Right lobe of liver (tissue), 6 donors: ENCODE data around the gene DRGX. TPM values are rescaled to one million over a fixed set of nuclear protein-coding genes. Genes with fewer than 3 reads are reported as not detected.

Experiments
- ATAC-seq, 4 donors: fragments of 200-7000 bp; cut with Tn5 transposase; one replicate each; pipeline ENCODE4 v1.9.1; 2020; ENCODE audit warnings: mild to moderate bottlenecking in 4 of 4, moderate library complexity in 4 of 4
- DNase-seq, 3 donors: peaks; one replicate each; pipeline ENCODE4 v3.0.0-alpha.2; 2020
- H3K27ac ChIP-seq, 3 donors: fragments of 200-600 bp; one replicate each; pipeline ENCODE4 v1.8.0; 2022
- H3K27me3 ChIP-seq, 2 donors: fragments of 200-600 bp; one replicate each; pipeline ENCODE4 v1.8.0; 2022
- H3K36me3 ChIP-seq, 4 donors: fragments of 200-600 bp; sonication (generic) in 1 of 4; one replicate each; pipeline versions ENCODE4 v1.5.1 to v1.8.0; 2017 to 2022; ENCODE audit warnings: control low read depth in 1 of 4
- H3K4me1 ChIP-seq, 4 donors: fragments of 200-600 bp; sonication (generic) in 1 of 4; one replicate each; pipeline versions ENCODE4 v1.5.1 to v1.8.0; 2017 to 2022; ENCODE audit warnings: control low read depth in 1 of 4
- H3K4me3 ChIP-seq, 3 donors: fragments of 200-600 bp; one replicate each; pipeline ENCODE4 v1.8.0; 2022
- H3K9me3 ChIP-seq, 4 donors: fragments of 200-600 bp; sonication (generic) in 1 of 4; one replicate each; pipeline versions ENCODE4 v1.5.1 to v1.8.0; 2017 to 2022; ENCODE audit warnings: control low read depth in 1 of 4
- POLR2A ChIP-seq: fragments of 450-650 bp; IDR thresholded peaks from one replicate; pipeline ENCODE4 v1.6.1; 2017; ENCODE audit warnings: antibody characterized with exemption, mild to moderate bottlenecking
- WGBS: methylation state at CpG from one replicate; pipeline ENCODE4 v1.1.6; 2018; ENCODE audit warnings: low coverage, low lambda C conversion rate; ENCODE audit not compliant: insufficient coverage; ENCODE audit errors: missing lambda C conversion rate; 5-methylcytosine and 5-hydroxymethylcytosine counted together
- intact Hi-C, 2 donors: fragments of 100-400 bp; cut with DNase I; formaldehyde crosslinking; loops; one replicate each; pipeline versions ENCODE4 v1.11.2 to v1.14.1; 2022
- total RNA-seq, 6 experiments: library from RNA; depleted of rRNA in 2 of 6; stranded (reverse); fragments of >200 nt in 2 of 6; fragmentation: NEBNext Ultra II Directional in 3 of 6; extraction: Animal tissue kit (Norgen Biotek cat#: 25700) in 3 of 6; gene quantifications; one replicate each; pipeline versions ENCODE4 v1.1.0 to v1.2.4, GENCODE V29; 2016 to 2023
- TF ChIP-seq, protein P1 (sequence below), 4 donors: fragments of 200-600 bp in 3 of 4; fragments of 450-650 bp in 1 of 4; IDR thresholded peaks; one replicate each; pipeline versions ENCODE4 v1.5.1 to v1.8.0; 2016 to 2022; ENCODE audit warnings: antibody characterized with exemption in 4 of 4, mild to moderate bottlenecking in 2 of 4
- donor health status: DM: no; HTN: yes; CAD: no.
- donor health status: DM: no; HTN: no; CAD: no.
- donor health status: DM: no; HTN: no; CAD: no.
- donor health status: DM: no; HTN: yes; CAD: no.
- donor health status: DM: no; HTN: yes; CAD: no.

DRGX gene
- total RNA-seq, 6 experiments from 2014 or later = not detected

DNA sequence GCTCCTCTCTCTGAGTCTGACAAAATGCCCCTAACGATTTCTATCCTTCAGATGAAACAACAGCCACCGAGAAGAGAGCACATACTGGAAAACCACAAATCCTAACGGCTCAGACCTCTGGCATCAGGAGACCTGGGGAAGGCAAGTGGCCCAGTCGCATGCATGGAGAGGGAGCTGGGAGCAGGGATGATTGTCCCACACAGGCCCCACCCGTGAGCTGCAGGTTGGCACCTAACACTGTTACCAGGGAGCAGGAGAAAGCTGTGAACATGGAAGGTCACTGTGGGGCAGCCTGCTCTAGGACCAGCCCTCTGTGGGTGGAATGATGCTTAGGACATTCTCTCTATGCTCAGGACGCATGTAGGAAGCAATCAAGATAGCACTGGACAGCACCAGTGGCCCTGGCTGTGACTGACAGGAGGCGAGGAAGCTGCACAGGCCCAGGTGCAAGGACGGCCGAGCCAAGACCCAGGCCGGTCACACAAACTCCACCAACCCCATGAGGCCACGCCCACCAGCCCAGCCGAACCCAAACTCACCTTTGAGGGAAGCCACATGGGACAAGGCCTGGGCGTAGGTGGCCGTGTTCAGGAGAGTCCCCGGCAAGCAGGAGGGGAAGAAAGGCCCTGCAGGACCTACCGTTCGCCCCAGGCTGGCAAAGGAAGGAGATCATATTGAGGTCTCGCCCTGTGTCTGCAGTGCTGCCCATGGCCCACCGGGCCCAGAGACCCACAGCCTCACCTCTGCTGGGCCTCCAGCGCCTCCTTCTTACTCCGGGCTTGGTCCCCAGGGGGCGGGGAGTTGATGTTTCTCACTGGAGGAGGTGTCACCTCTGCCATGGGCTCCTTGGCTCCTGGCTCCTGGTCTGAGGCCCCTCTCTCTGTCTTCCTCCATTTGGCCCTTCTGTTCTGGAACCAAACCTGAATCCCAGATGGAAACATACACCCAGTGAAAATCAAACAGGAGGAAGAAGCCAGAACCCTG is 9.7 kb downstream of the DRGX start:
- no peak overlapping the region for H3K27ac ChIP-seq
- H3K9me3 ChIP-seq = no peaks in the 10 kb centered on the region
- H3K36me3 ChIP-seq = no peaks in the 10 kb centered on the region
- no peak for TF ChIP-seq POLR2A
- TF ChIP-seq, protein P1, sequence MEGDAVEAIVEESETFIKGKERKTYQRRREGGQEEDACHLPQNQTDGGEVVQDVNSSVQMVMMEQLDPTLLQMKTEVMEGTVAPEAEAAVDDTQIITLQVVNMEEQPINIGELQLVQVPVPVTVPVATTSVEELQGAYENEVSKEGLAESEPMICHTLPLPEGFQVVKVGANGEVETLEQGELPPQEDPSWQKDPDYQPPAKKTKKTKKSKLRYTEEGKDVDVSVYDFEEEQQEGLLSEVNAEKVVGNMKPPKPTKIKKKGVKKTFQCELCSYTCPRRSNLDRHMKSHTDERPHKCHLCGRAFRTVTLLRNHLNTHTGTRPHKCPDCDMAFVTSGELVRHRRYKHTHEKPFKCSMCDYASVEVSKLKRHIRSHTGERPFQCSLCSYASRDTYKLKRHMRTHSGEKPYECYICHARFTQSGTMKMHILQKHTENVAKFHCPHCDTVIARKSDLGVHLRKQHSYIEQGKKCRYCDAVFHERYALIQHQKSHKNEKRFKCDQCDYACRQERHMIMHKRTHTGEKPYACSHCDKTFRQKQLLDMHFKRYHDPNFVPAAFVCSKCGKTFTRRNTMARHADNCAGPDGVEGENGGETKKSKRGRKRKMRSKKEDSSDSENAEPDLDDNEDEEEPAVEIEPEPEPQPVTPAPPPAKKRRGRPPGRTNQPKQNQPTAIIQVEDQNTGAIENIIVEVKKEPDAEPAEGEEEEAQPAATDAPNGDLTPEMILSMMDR (IDR thresholded peaks at IDR 0.05) = no peak
- H3K4me3 ChIP-seq = no peak overlapping the region
- intact Hi-C loops = no loop called here
- 82% methylated on average over 4 of the region's 22 CpGs for WGBS
- no peaks in the 10 kb centered on the region for H3K27me3 ChIP-seq
- H3K4me1 ChIP-seq = no peaks in the 10 kb centered on the region
- ATAC-seq (no peak), DNase-seq (no peak)

DNA sequence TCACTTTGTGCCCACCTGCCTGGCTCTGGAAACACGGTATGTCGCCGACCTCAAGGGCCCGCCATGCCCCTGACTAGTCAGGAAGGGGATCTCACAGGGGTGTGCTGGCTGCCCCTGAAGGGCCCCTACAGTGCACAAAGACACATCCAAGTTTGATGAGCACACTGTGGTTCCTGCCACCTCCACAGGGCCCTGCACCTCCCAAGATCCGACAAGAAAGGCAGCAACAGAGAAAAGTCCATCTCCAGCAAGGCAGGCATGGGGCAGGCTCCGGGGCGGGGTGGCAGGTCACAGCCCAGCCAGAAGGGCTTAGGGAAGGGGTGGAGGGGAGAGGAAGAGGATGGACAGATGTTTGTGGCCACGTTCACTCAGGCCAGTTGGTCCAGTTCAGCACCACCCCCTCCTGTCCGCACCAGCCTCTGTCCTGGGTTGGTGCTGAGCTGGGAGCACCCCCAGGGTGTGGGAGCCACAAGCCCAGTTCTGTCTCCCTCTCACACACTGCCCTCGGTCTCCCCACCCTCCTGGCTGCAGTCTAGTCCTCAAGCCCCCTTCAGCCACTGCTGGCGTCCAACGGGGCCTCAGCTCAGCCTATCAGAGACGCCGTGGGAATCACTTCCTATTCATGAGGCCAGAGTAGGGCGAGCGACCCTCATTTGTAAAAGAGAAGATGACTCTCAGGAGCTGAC is 11.5 kb downstream of the DRGX start:
- Histone ChIP-seq H3K4me1 (no peaks in the 10 kb centered on the region), H3K9me3 (no peaks in the 10 kb centered on the region), H3K27ac (no peak overlapping the region), H3K36me3 (no peaks in the 10 kb centered on the region), H3K27me3 (no peaks in the 10 kb centered on the region), H3K4me3 (no peak overlapping the region)
- intact Hi-C loops = no loop called here
- no peak for TF ChIP-seq POLR2A
- WGBS = 60% methylated on average over 3 of the region's 16 CpGs
- no peak for DNase-seq
- ATAC-seq = no peak

DNA sequence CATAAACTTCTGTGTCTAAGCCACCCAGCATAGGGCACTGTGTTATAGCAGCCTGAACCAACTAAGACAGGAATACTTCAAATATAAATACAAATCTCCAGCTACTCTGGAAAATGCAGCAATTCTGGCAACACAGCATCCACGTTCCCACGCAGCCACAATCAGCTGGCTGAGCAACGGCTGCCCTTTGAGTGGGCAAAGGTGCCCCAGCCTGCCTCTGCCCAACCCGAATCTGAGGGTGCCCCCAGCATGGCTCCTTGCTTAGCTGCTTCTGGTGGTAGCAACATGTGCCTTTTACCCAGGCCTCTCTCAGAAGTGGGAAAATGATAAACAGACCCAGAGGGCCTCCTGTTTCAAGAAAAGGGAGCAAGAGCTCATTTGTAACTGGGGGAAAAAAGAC is 12.0 kb downstream of the DRGX start:
- intact Hi-C loops = no loop called here

DNA sequence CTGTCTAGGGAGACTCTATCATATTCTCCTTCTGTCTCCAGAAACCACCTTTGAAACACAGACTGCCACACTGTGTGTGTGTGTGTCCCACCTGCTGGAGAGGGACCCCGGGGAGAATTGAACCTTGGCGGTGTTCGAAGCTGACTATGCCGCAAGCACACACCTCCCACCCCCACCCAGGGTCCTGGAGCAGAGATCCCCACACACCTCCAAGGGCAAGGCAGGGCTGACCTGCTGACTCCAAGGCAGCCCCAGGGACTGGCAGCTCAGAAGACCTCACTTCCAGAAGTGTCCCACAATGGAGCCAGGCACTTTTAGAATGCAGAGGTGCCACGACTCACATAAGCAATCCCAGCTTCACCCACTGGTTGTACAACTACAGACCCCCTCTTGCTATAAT is 13.1 kb downstream of the DRGX start:
- H3K27ac ChIP-seq = no peak overlapping the region

More for the DNA sequence above, 12.0 kb downstream of the DRGX start:
- no peak for ATAC-seq
- H3K4me1 ChIP-seq = no peaks in the 10 kb centered on the region
- H3K4me3 ChIP-seq = no peak overlapping the region
- no peak overlapping the region for H3K27ac ChIP-seq
- no peaks in the 10 kb centered on the region for H3K36me3 ChIP-seq
- no peak for TF ChIP-seq POLR2A
- TF ChIP-seq, protein P1 (IDR thresholded peaks at IDR 0.05) = no peak
- WGBS = 29% methylated on average over 1 of the region's 4 CpGs
- H3K9me3 ChIP-seq = no peaks in the 10 kb centered on the region
- H3K27me3 ChIP-seq = no peaks in the 10 kb centered on the region
- DNase-seq = no peak

More for the DNA sequence above, 13.1 kb downstream of the DRGX start:
- no peak for ATAC-seq
- no peak overlapping the region for H3K4me3 ChIP-seq
- TF ChIP-seq, protein P1 (IDR thresholded peaks at IDR 0.05) = no peak
- no peak for TF ChIP-seq POLR2A
- intact Hi-C loops = no loop called here
- no peaks in the 10 kb centered on the region for H3K9me3 ChIP-seq
- no peak for DNase-seq
- H3K4me1 ChIP-seq = no peaks in the 10 kb centered on the region
- no CpG with 5 or more reads among the region's 5 CpGs for WGBS
- no peaks in the 10 kb centered on the region for H3K36me3 ChIP-seq
- H3K27me3 ChIP-seq = no peaks in the 10 kb centered on the region
